GM12891 (cell line): ENCODE measurements around the gene RIPK1.

Experiments
- POLR2A ChIP-seq: IDR thresholded peaks from 2 replicates; pipeline ENCODE4 v1.6.1; 2011; ENCODE audit warnings: low read depth, low read length, control low read depth
- POLR2AphosphoS5 ChIP-seq: IDR thresholded peaks from 2 replicates; pipeline ENCODE4 v1.6.1; 2011; ENCODE audit warnings: low read depth, low read length, control low read depth
- POU2F2 ChIP-seq: IDR thresholded peaks from 2 replicates; pipeline ENCODE4 v1.6.1; 2011; ENCODE audit warnings: low read depth, mild to moderate bottlenecking, control low read depth, low read length, moderate library complexity

DNA sequence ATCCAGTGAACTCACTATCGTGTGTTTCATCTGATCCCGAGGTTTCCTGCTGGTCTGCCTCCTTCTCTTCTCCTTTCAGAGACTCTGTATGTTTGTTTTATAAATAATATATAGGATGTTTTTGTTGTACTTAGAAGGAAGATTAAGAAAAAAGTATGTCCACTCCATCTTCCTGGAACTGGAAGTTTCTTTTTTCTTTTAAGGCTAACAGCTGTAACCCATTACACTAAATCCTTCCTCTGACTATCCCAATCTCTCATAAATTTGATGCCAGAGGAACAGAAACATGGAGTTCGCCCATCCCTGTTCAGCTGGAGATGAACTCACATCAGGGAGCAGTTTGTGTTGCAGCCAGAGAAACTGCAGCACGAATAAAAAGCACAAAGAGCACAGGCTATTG is 20.7 kb downstream of the RIPK1 start:
- no peak for TF ChIP-seq POU2F2
- TF ChIP-seq POLR2A: no peak
- TF ChIP-seq POLR2AphosphoS5: no peak
